Stimulated activated naive CD4-positive, alpha-beta T cell (primary cell): ENCODE data around the gene CCDC120.

Experiments used
- DNase-seq, 6 experiments: peaks; one replicate each; lab custom pipeline; 2025; lab: John Stamatoyannopoulos, UW

Gene CCDC120

GRCh38 chrX:49061916-49062315 lies 3.1 kb downstream of the CCDC120 start:
- no peak for DNase-seq

- DNase-seq: no peak
Measured at GRCh38 chrX:49063715-49064114, 4.9 kb downstream of the CCDC120 start.

- no peak for DNase-seq
Measured at GRCh38 chrX:49064303-49064702, 5.5 kb downstream of the CCDC120 start.

GRCh38 chrX:49064735-49065134 lies 5.9 kb downstream of the CCDC120 start:
- no peak for DNase-seq

GRCh38 chrX:49066278-49066677 lies 7.5 kb downstream of the CCDC120 start:
- DNase-seq: no peak

GRCh38 chrX:49066690-49067089 lies 7.9 kb downstream of the CCDC120 start:
- DNase-seq: no peak

- no peak for DNase-seq
Measured at GRCh38 chrX:49067285-49068120, 8.7 kb downstream of the CCDC120 start.

- DNase-seq: no peak
Measured at GRCh38 chrX:49069038-49069437, 10.2 kb downstream of the CCDC120 start.

- DNase-seq: no peak
Measured at GRCh38 chrX:49070988-49071387, 12.2 kb downstream of the CCDC120 start.

GRCh38 chrX:49071877-49072711 lies 13.3 kb downstream of the CCDC120 start:
- no peak for DNase-seq

- DNase-seq: no peak
Measured at GRCh38 chrX:49072712-49073095, 13.9 kb downstream of the CCDC120 start.

- DNase-seq: peak; percentile 81 to 89 (median 84)
Measured at GRCh38 chrX:49073601-49074575, 15.1 kb downstream of the CCDC120 start, which contains the start of gene PRAF2. TSS of gene PRAF2 (minus strand) at chrX:49074002. CDS start at chrX:49073987, 15 bp downstream.

- DNase-seq: no peak
Measured at GRCh38 chrX:49075347-49075746, 16.5 kb downstream of the CCDC120 start.

GRCh38 chrX:49077941-49078340 lies 19.1 kb downstream of the CCDC120 start:
- no peak for DNase-seq

- DNase-seq: peak; percentile 45 to 65 (median 58)
Measured at GRCh38 chrX:49079489-49080428, 21.0 kb downstream of the CCDC120 start, which contains the start of gene WDR45. TSS of gene WDR45 (minus strand) at chrX:49079887. CDS start at chrX:49078095, 1,792 bp downstream.

GRCh38 chrX:49082271-49082871 lies 23.6 kb downstream of the CCDC120 start:
- no peak for DNase-seq

GRCh38 chrX:49089553-49089952 lies 30.8 kb downstream of the CCDC120 start:
- no peak for DNase-seq

- DNase-seq: no peak
Measured at GRCh38 chrX:49096419-49096818, 37.6 kb downstream of the CCDC120 start.

- peak; percentile 78 to 89 (median 86) for DNase-seq
Measured at GRCh38 chrX:49100704-49101628, 42.2 kb downstream of the CCDC120 start.
